GM12878 (cell line): ENCODE measurements around the gene SLCO4A1. TPM values are rescaled to one million over a fixed set of nuclear protein-coding genes. Genes with fewer than 3 reads are reported as not detected.

Experiments
- ATAC-seq: fragments of 200-7000 bp; cut with Tn5 transposase; 3 replicates; pipeline ENCODE4 v1.9.1; 2020; ENCODE audit warnings: mild to moderate bottlenecking, moderate library complexity
- BruUV-seq: library from RNA; stranded (reverse); fragments of 400-500 nt; replicated peaks from 2 replicates; lab custom pipeline; 2021; lab: Mats Ljungman, UMichigan
- CTCF ChIA-PET: fragments of 300-600 bp; sonication (Branson Sonifier 250); formaldehyde crosslinking; extraction: SDS; loops from one replicate; lab custom pipeline; 2021; ENCODE audit warnings: inconsistent platforms; lab: Yijun Ruan, JAX
- POLR2A ChIA-PET: fragments of 350-600 bp; formaldehyde crosslinking; extraction: SDS; loops from one replicate; lab custom pipeline; 2021; ENCODE audit warnings: inconsistent platforms; lab: Charles Lee
- RAD21 ChIA-PET: fragments of 300-600 bp; sonication (Branson Sonifier 250); formaldehyde crosslinking; loops from one replicate; lab custom pipeline; 2023; ENCODE audit warnings: antibody characterized with exemption; ENCODE audit not compliant: unreplicated experiment; lab: Charles Lee
- SMC1A ChIA-PET: fragments of 300-600 bp; sonication (Branson Sonifier 250); formaldehyde crosslinking; loops from one replicate; lab custom pipeline; 2023; ENCODE audit not compliant: unreplicated experiment, uncharacterized antibody; lab: Charles Lee
- DNase-seq: peaks from one replicate; pipeline ENCODE4 v3.0.0-alpha.2; 2011; ENCODE audit warnings: low read depth, low spot score
- FAIRE-seq: peaks from 3 replicates; lab custom pipeline; 2011; peaks lifted over from hg19 to GRCh38; lab: Jason Lieb, UNC
- H2AFZ ChIP-seq: 2 replicates; pipeline ENCODE4 v1.6.0; 2011; ENCODE audit warnings: low read depth, low read length, control low read depth; ENCODE audit not compliant: control insufficient read depth
- H3K27ac ChIP-seq: 2 replicates; pipeline ENCODE4 v1.5.1; 2011; ENCODE audit warnings: control low read depth; ENCODE audit not compliant: control insufficient read depth, insufficient read depth
- H3K27me3 ChIP-seq, 2 experiments: replicated peaks in 1 of 2; 2 replicates each; pipeline versions ENCODE4 v1.6.0 to v1.6.1; 2011; ENCODE audit warnings: low read length in 1 of 2; ENCODE audit not compliant: control insufficient read depth in 2 of 2, insufficient read depth in 2 of 2
- H3K36me3 ChIP-seq, 2 experiments: 2 replicates each; pipeline ENCODE4 v1.5.1; 2011; ENCODE audit warnings: low read length in 1 of 2; ENCODE audit not compliant: control insufficient read depth in 2 of 2, insufficient read depth in 2 of 2
- H3K4me1 ChIP-seq: 2 replicates; pipeline ENCODE4 v1.6.1; 2011; ENCODE audit warnings: mild to moderate bottlenecking, low read length, moderate library complexity, mixed read lengths; ENCODE audit not compliant: control insufficient read depth, insufficient read depth
- H3K4me2 ChIP-seq: 2 replicates; pipeline ENCODE4 v1.6.0; 2011; ENCODE audit warnings: control low read depth; ENCODE audit not compliant: control insufficient read depth, insufficient read depth
- H3K4me3 ChIP-seq: fragments of 200-600 bp; sonication (generic); 2 replicates; pipeline ENCODE4 v1.5.1; 2016
- H3K79me2 ChIP-seq: 2 replicates; pipeline ENCODE4 v1.6.0; 2011; ENCODE audit warnings: low read length; ENCODE audit not compliant: control insufficient read depth, insufficient read depth
- H3K9ac ChIP-seq: 2 replicates; pipeline ENCODE4 v1.8.0; 2011; ENCODE audit warnings: low read length, control low read depth, mixed read lengths; ENCODE audit not compliant: control insufficient read depth, insufficient read depth
- H3K9me3 ChIP-seq: replicated peaks from 3 replicates; pipeline ENCODE4 v1.5.1; 2011; ENCODE audit warnings: mild to moderate bottlenecking, low read length; ENCODE audit not compliant: control insufficient read depth, insufficient read depth
- H4K20me1 ChIP-seq: 2 replicates; pipeline ENCODE4 v1.6.0; 2011; ENCODE audit not compliant: control insufficient read depth, insufficient read depth
- ASH2L ChIP-seq: fragments of 300-600, 200-600 bp; sonication (generic); IDR thresholded peaks from 2 replicates; pipeline ENCODE4 v1.6.1; 2017; ENCODE audit warnings: low read depth, mild to moderate bottlenecking, borderline replicate concordance
- CEBPB ChIP-seq, 2 experiments: fragments of 150-350 bp in 1 of 2; IDR thresholded peaks; 2 replicates each; pipeline ENCODE4 v1.6.1; 2012 to 2014; ENCODE audit warnings: low read depth in 2 of 2, low read length in 2 of 2, borderline replicate concordance in 1 of 2, inconsistent platforms in 1 of 2
- FOXK2 ChIP-seq: fragments of 450-650 bp; IDR thresholded peaks from 2 replicates; pipeline ENCODE4 v1.6.1; 2017; ENCODE audit warnings: mild to moderate bottlenecking, moderate library complexity
- FOXM1 ChIP-seq: IDR thresholded peaks from 2 replicates; pipeline ENCODE4 v1.6.1; 2012; ENCODE audit warnings: low read depth, mild to moderate bottlenecking, inconsistent platforms, low read length, moderate library complexity
- JUND ChIP-seq: IDR thresholded peaks from 2 replicates; pipeline ENCODE4 v1.6.1; 2012; ENCODE audit warnings: low read depth, mild to moderate bottlenecking, low read length, improper control_type of control experiment, moderate library complexity
- STAT1 ChIP-seq: fragments of 450-650 bp; conservative IDR thresholded peaks from 2 replicates; pipeline ENCODE4 v1.6.1; 2014; ENCODE audit warnings: antibody characterized with exemption, mild to moderate bottlenecking
- TCF7 ChIP-seq: IDR thresholded peaks from 2 replicates; pipeline ENCODE4 v1.6.1; 2014; ENCODE audit warnings: antibody characterized with exemption, borderline replicate concordance
- ZBED1 ChIP-seq: IDR thresholded peaks from 2 replicates; pipeline ENCODE4 v1.6.1; 2016; ENCODE audit warnings: borderline replicate concordance
- ZSCAN29 ChIP-seq: fragments of 450-650 bp; IDR thresholded peaks from 2 replicates; pipeline ENCODE4 v1.6.1; 2017; ENCODE audit warnings: mild to moderate bottlenecking, moderate library complexity
- ZZZ3 ChIP-seq: IDR thresholded peaks from 2 replicates; pipeline ENCODE4 v1.6.1; 2011; ENCODE audit warnings: low read depth; ENCODE audit not compliant: control insufficient read depth, insufficient read length
- WGBS: methylation state at CpG from one replicate; pipeline ENCODE4 v1.1.6; 2016; ENCODE audit warnings: low lambda C conversion rate; ENCODE audit not compliant: insufficient replicate concordance, insufficient coverage; ENCODE audit errors: missing lambda C conversion rate; 5-methylcytosine and 5-hydroxymethylcytosine counted together
- in situ Hi-C: fragments of 300-500 bp; cut with MboI; formaldehyde crosslinking; loops from 9 replicates; pipeline ENCODE4 v1.14.3; 2018; ENCODE audit warnings: mixed read lengths
- intact Hi-C: fragments of 100-400 bp; cut with micrococcal nuclease; formaldehyde crosslinking; loops from one replicate; pipeline ENCODE4 v1.14.2; 2022; ENCODE audit not compliant: unreplicated experiment
- polyA plus RNA-seq, 11 experiments: library from polyadenylated mRNA; depleted of rRNA in 4 of 11; unstranded in 6 of 11; stranded (reverse) in 5 of 11; fragments of >200 nt; fragmentation: Nextera tagmentation in 4 of 11; fragmentation: Illumina TruSeq in 1 of 11; extraction: Ambion mirVana in 4 of 11; extraction: Trizol in 1 of 11; gene quantifications; 1 replicate in 1 of 11; 2 replicates in 10 of 11; pipeline versions ENCODE4 v1.2.1 to v1.2.3, GENCODE V29; 2011 to 2016; ENCODE audit warnings: inconsistent platforms in 2 of 11, missing spikeins in 2 of 11, low read depth in 1 of 11
- total RNA-seq, 4 experiments: library from RNA; depleted of rRNA in 3 of 4; stranded (reverse); fragments of >200 nt in 3 of 4; fragmentation: Illumina TruSeq in 1 of 4; extraction: Trizol in 1 of 4; gene quantifications; 2 replicates each; pipeline versions ENCODE4 v1.2.1 to v1.2.3, GENCODE V29; 2013 to 2021
- TF ChIP-seq, protein P1 (sequence below): fragments of 450-650 bp; IDR thresholded peaks from 2 replicates; pipeline ENCODE4 v1.6.1; 2017; ENCODE audit warnings: mild to moderate bottlenecking

The SLCO4A1 gene
- total and polyA plus RNA-seq, 10 of the 15 experiments (the other 5 are each of a cell fraction or from before 2014, with no cell fraction given): 2.1 to 30.7 (median 12.0) TPM

GRCh38 chr20:62614961-62615680 is 27.2 kb upstream of the SLCO4A1 start:
- in situ Hi-C loops: loop anchor here (5.0 to 10.0 kb wide), 3 partner anchors 113 to 310 kb away; partner anchors contain the start of gene ADRM1
- CTCF ChIA-PET: interaction anchor here (0.7 to 1.8 kb wide), 3 partner anchors 53 to 115 kb away, joined by 3 to 4 read pairs (median 3); no protein-coding TSS in a partner anchor

More at GRCh38 chr20:62614961-62615680, 27.2 kb upstream of the SLCO4A1 start:
- Histone ChIP-seq H3K27ac (no peak overlapping the region), H3K27me3 (no peaks in the 10 kb centered on the region; a peak in 2 of 4 replicates), H3K4me3 (no peak overlapping the region), H3K9ac (no peak overlapping the region), H3K9me3 (no peaks in the 10 kb centered on the region; the same call in 2 of the 3 replicates), H3K4me1 (peaks cover 28% of the 10 kb centered on the region), H3K4me2 (no peak overlapping the region), H2AFZ (no peak overlapping the region), H3K36me3 (no peaks in the 10 kb centered on the region), H4K20me1 (no peaks in the 10 kb centered on the region), H3K79me2 (no peaks in the 10 kb centered on the region)
- no peak for DNase-seq
- no peak for ATAC-seq
- 83% methylated on average over 34 of the region's 34 CpGs for whole genome bisulfite sequencing
- POLR2A ChIA-PET: no interaction called here
- no peak for FAIRE-seq
- RAD21 ChIA-PET: no interaction called here
- TF ChIP-seq, protein P1, sequence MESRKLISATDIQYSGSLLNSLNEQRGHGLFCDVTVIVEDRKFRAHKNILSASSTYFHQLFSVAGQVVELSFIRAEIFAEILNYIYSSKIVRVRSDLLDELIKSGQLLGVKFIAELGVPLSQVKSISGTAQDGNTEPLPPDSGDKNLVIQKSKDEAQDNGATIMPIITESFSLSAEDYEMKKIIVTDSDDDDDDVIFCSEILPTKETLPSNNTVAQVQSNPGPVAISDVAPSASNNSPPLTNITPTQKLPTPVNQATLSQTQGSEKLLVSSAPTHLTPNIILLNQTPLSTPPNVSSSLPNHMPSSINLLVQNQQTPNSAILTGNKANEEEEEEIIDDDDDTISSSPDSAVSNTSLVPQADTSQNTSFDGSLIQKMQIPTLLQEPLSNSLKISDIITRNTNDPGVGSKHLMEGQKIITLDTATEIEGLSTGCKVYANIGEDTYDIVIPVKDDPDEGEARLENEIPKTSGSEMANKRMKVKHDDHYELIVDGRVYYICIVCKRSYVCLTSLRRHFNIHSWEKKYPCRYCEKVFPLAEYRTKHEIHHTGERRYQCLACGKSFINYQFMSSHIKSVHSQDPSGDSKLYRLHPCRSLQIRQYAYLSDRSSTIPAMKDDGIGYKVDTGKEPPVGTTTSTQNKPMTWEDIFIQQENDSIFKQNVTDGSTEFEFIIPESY: no peak
- TF ChIP-seq JUND (no peak), ZSCAN29 (no peak), ZBED1 (no peak), TCF7 (no peak), STAT1 (no peak), FOXK2 (no peak), ASH2L (no peak), CEBPB (IDR thresholded peaks at IDR 0.05; ENCODE audit: borderline replicate concordance in 1 of 2, low read depth in 2 of 2, low read length in 2 of 2) (no peak), FOXM1 (no peak), ZZZ3 (no peak)
- no TSS peak for BruUV-seq
- intact Hi-C loops: loop anchor here (5.0 to 10.0 kb wide), 2 partner anchors 230 to 313 kb away; partner anchors contain the start of genes ADRM1 and RPS21
- SMC1A ChIA-PET: no interaction called here
